AG04450 (cell line): ENCODE data around the gene ZBTB1. TPM values are rescaled to one million over a fixed set of nuclear protein-coding genes. Genes with fewer than 3 reads are reported as not detected.
"Not testable (repeated sequence)": the region's sequence is repeated elsewhere in the genome, so short reads cannot be mapped to it uniquely, and the experiment has no call there.

Experiments
- CTCF ChIA-PET: fragments of 300-600, 350-600 bp; formaldehyde crosslinking; extraction: SDS; loops from one replicate; lab custom pipeline; 2022; ENCODE audit warnings: antibody characterized with exemption, inconsistent platforms; lab: Charles Lee
- POLR2A ChIA-PET: fragments of 350-600 bp; formaldehyde crosslinking; extraction: SDS; loops from one replicate; lab custom pipeline; 2021; ENCODE audit warnings: antibody characterized with exemption, inconsistent platforms; lab: Yijun Ruan, JAX
- DNase-seq: peaks from one replicate; pipeline ENCODE4 v3.0.0-alpha.2; 2011; ENCODE audit warnings: low read depth, low spot score
- H3K27ac ChIP-seq: one replicate; pipeline ENCODE4 v1.5.1; 2012; ENCODE audit warnings: low read depth, low read length, control low read depth
- H3K27me3 ChIP-seq: one replicate; pipeline ENCODE4 v1.6.0; 2012; ENCODE audit warnings: low read length; ENCODE audit not compliant: control insufficient read depth, insufficient read depth
- H3K4me3 ChIP-seq: 2 replicates; pipeline ENCODE4 v1.5.1; 2011; ENCODE audit warnings: mild to moderate bottlenecking, low read depth, low read length, control low read depth
- H3K9me3 ChIP-seq: 2 replicates; pipeline ENCODE4 v1.5.1; 2012; ENCODE audit warnings: low read length; ENCODE audit not compliant: control insufficient read depth, insufficient read depth
- polyA plus RNA-seq: library from polyadenylated mRNA; depleted of rRNA; stranded (reverse); fragments of >200 nt; gene quantifications from 2 replicates; pipeline ENCODE4 v1.2.3, GENCODE V29; 2011
- TF ChIP-seq, protein P1 (sequence below): IDR thresholded peaks from 2 replicates; pipeline ENCODE4 v1.5.1; 2011; ENCODE audit warnings: low read depth, low read length, control low read depth, inconsistent platforms

The ZBTB1 gene
- polyA plus RNA-seq, 1 experiment = 42.1 TPM

GRCh38 chr14:64554556-64554955 lies 50.0 kb downstream of the ZBTB1 start:
- CTCF ChIA-PET = interaction anchor here (0.6 to 1.3 kb wide), 3 partner anchors 31 to 338 kb away, joined by 3 to 9 read pairs (median 3); no protein-coding TSS in a partner anchor

GRCh38 chr14:64556526-64556925 lies 52.0 kb downstream of the ZBTB1 start:
- Histone ChIP-seq H3K27me3 (no peaks in the 10 kb centered on the region), H3K27ac (no peak overlapping the region), H3K9me3 (no peaks in the 10 kb centered on the region), H3K4me3 (no peak overlapping the region)
- ChIA-PET POLR2A (interaction anchor here (0.6 to 2.2 kb wide), 6 partner anchors 10 to 73 kb away, joined by 3 to 7 read pairs (median 4); partner anchors contain the start of genes HSPA2 and ZBTB1), CTCF (interaction anchor here (0.7 to 1.8 kb wide), 4 partner anchors 10 to 72 kb away, joined by 4 to 5 read pairs (median 4); partner anchors contain the start of gene HSPA2)
- TF ChIP-seq, protein P1, sequence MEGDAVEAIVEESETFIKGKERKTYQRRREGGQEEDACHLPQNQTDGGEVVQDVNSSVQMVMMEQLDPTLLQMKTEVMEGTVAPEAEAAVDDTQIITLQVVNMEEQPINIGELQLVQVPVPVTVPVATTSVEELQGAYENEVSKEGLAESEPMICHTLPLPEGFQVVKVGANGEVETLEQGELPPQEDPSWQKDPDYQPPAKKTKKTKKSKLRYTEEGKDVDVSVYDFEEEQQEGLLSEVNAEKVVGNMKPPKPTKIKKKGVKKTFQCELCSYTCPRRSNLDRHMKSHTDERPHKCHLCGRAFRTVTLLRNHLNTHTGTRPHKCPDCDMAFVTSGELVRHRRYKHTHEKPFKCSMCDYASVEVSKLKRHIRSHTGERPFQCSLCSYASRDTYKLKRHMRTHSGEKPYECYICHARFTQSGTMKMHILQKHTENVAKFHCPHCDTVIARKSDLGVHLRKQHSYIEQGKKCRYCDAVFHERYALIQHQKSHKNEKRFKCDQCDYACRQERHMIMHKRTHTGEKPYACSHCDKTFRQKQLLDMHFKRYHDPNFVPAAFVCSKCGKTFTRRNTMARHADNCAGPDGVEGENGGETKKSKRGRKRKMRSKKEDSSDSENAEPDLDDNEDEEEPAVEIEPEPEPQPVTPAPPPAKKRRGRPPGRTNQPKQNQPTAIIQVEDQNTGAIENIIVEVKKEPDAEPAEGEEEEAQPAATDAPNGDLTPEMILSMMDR = no peak
- DNase-seq = peak; percentile 65

More at GRCh38 chr14:64554556-64554955, 50.0 kb downstream of the ZBTB1 start:
- Histone ChIP-seq H3K9me3 (no peaks in the 10 kb centered on the region), H3K4me3 (no peak overlapping the region), H3K27ac (no peak overlapping the region), H3K27me3 (peaks cover 12% of the 10 kb centered on the region)
- no peak for DNase-seq
- TF ChIP-seq, protein P1 = no peak
- POLR2A ChIA-PET = interaction anchor here (2.2 kb wide), 1 partner anchor 12 kb away, joined by 6 read pairs; no protein-coding TSS in a partner anchor

- POLR2A ChIA-PET, CTCF ChIA-PET, DNase-seq, H3K9me3 ChIP-seq, H3K27ac ChIP-seq, H3K4me3 ChIP-seq, H3K27me3 ChIP-seq: not testable (repeated sequence)
These were observed 53.6 kb downstream of the ZBTB1 start for GRCh38 chr14:64558216-64558615.

GRCh38 chr14:64561631-64562030 lies 57.1 kb downstream of the ZBTB1 start:
- DNase-seq = no peak
- Histone ChIP-seq H3K27me3 (no peaks in the 10 kb centered on the region), H3K4me3 (no peak overlapping the region), H3K9me3 (no peaks in the 10 kb centered on the region), H3K27ac (no peak overlapping the region)
- CTCF ChIA-PET = interaction anchor here (1.0 to 1.4 kb wide), 2 partner anchors 51 to 76 kb away, joined by 3 read pairs; no protein-coding TSS in a partner anchor
- POLR2A ChIA-PET = interaction anchor here (1.3 kb wide), 1 partner anchor 21 kb away, joined by 3 read pairs; the partner anchor contains the start of gene HSPA2
- TF ChIP-seq, protein P1 = no peak

- no peaks in the 10 kb centered on the region for H3K9me3 ChIP-seq
- ChIA-PET CTCF (no interaction called here), POLR2A (no interaction called here)
- TF ChIP-seq, protein P1 = no peak
- H3K27me3 ChIP-seq = no peaks in the 10 kb centered on the region
- DNase-seq = no peak
- no peak overlapping the region for H3K4me3 ChIP-seq
- H3K27ac ChIP-seq = no peak overlapping the region
These were observed 57.9 kb downstream of the ZBTB1 start for GRCh38 chr14:64562436-64562835.
